K562 (cell line): ENCODE data around the gene ADPRH. TPM values are rescaled to one million over a fixed set of nuclear protein-coding genes. Genes with fewer than 3 reads are reported as not detected.
A peak's percentile ranks its signal among the peaks of the same experiment; 100 is the strongest.

Source experiments
- ATAC-seq: fragments of 200-7000 bp; cut with Tn5 transposase; 3 replicates; pipeline ENCODE4 v1.9.1; 2020; ENCODE audit warnings: moderate library complexity
- BruUV-seq: library from RNA; stranded (reverse); fragments of 400-500 nt; replicated peaks from 2 replicates; lab custom pipeline; 2021; lab: Mats Ljungman, UMichigan
- CTCF ChIA-PET: fragments of 300-600 bp; formaldehyde crosslinking; extraction: SDS; loops from one replicate; lab custom pipeline; 2021; ENCODE audit warnings: low intra/inter-chr PET ratio; lab: Yijun Ruan, JAX
- POLR2A ChIA-PET: fragments of 300-600, 350-650 bp; sonication (Branson Sonifier 250); formaldehyde crosslinking; extraction: SDS; loops from one replicate; lab custom pipeline; 2021; ENCODE audit warnings: antibody characterized with exemption, inconsistent platforms; lab: Yijun Ruan, JAX
- DNase-seq, 4 experiments: peaks; one replicate each; pipeline versions ENCODE4 v3.0.0 to v3.0.0-alpha.2; 2011 to 2018; ENCODE audit warnings: low spot score in 3 of 4, mixed read lengths in 3 of 4; ENCODE audit errors: extremely low read depth in 1 of 4
- FAIRE-seq: peaks from 2 replicates; lab custom pipeline; 2011; peaks lifted over from hg19 to GRCh38; lab: Jason Lieb, UNC
- H2AFZ ChIP-seq: 2 replicates; pipeline ENCODE4 v1.6.0; 2011; ENCODE audit warnings: low read depth, low read length, control low read depth, inconsistent platforms
- H3K27ac ChIP-seq: fragments of 200-600 bp; 3 replicates; pipeline ENCODE4 v1.8.0; 2011; ENCODE audit warnings: low read depth, mild to moderate bottlenecking, control low read depth, inconsistent platforms, low read length, moderate library complexity, mixed read lengths; ENCODE audit errors: extremely low read depth
- H3K27me3 ChIP-seq, 2 experiments: fragments of 300-600 bp in 1 of 2; 2 replicates in 1 of 2; 3 replicates in 1 of 2; pipeline versions ENCODE4 v1.6.0 to v1.8.0; 2011; ENCODE audit warnings: inconsistent platforms in 2 of 2, low read length in 2 of 2, mild to moderate bottlenecking in 1 of 2, mixed read lengths in 1 of 2, moderate library complexity in 1 of 2; ENCODE audit not compliant: control insufficient read depth in 2 of 2, insufficient read depth in 2 of 2
- H3K36me3 ChIP-seq: fragments of 300-600 bp; 3 replicates; pipeline ENCODE4 v1.8.0; 2011; ENCODE audit warnings: mild to moderate bottlenecking, low read length, inconsistent platforms; ENCODE audit not compliant: control insufficient read depth, insufficient read depth
- H3K4me1 ChIP-seq, 2 experiments: fragments of 200-600 bp in 1 of 2; replicated peaks in 1 of 2; 2 replicates in 1 of 2; 3 replicates in 1 of 2; pipeline versions ENCODE4 v1.5.1 to v1.8.0; 2011; ENCODE audit warnings: inconsistent platforms in 2 of 2, low read length in 2 of 2, mild to moderate bottlenecking in 1 of 2, mixed read lengths in 1 of 2, moderate library complexity in 1 of 2; ENCODE audit not compliant: control insufficient read depth in 2 of 2, insufficient read depth in 2 of 2
- H3K4me2 ChIP-seq: 2 replicates; pipeline ENCODE4 v1.6.1; 2011; ENCODE audit warnings: low read length, control low read depth, inconsistent platforms, mixed read lengths; ENCODE audit not compliant: insufficient read depth
- H3K4me3 ChIP-seq: fragments of 200-600 bp; sonication (generic), shearing (Covaris generic); 2 replicates; pipeline ENCODE4 v1.5.1; 2016; ENCODE audit warnings: control low read depth, inconsistent platforms
- H3K79me2 ChIP-seq: fragments of 200-600 bp; 3 replicates; pipeline ENCODE4 v1.8.0; 2011; ENCODE audit warnings: low read length, inconsistent platforms; ENCODE audit not compliant: control insufficient read depth, insufficient read depth
- H3K9ac ChIP-seq, 2 experiments: 2 replicates each; pipeline versions ENCODE4 v1.6.0 to v1.6.1; 2011; ENCODE audit warnings: low read depth in 2 of 2, low read length in 2 of 2, control low read depth in 1 of 2, inconsistent platforms in 1 of 2, mild to moderate bottlenecking in 1 of 2, mixed read lengths in 1 of 2; ENCODE audit not compliant: insufficient read depth in 1 of 2
- H3K9me1 ChIP-seq: one replicate; pipeline ENCODE4 v1.6.0; 2011; ENCODE audit warnings: inconsistent platforms, mild to moderate bottlenecking, low read length, moderate library complexity; ENCODE audit not compliant: control insufficient read depth, insufficient read depth
- H3K9me3 ChIP-seq: replicated peaks from 2 replicates; pipeline ENCODE4 v1.5.1; 2011; ENCODE audit warnings: low read depth, low read length, inconsistent platforms; ENCODE audit not compliant: control insufficient read depth, insufficient read depth
- H4K20me1 ChIP-seq: replicated peaks from 2 replicates; pipeline ENCODE4 v1.6.1; 2011; ENCODE audit warnings: low read length, inconsistent platforms, mixed read lengths; ENCODE audit not compliant: control insufficient read depth, insufficient read depth
- CBFA2T2 ChIP-seq: fragments of 450-650 bp; conservative IDR thresholded peaks from 2 replicates; pipeline ENCODE4 v1.6.1; 2017; ENCODE audit warnings: mild to moderate bottlenecking
- FOSL1 ChIP-seq: fragments of 200-800 bp; sonication (Bioruptor generic); conservative IDR thresholded peaks from 2 replicates; pipeline ENCODE4 v1.6.1; 2016; ENCODE audit warnings: missing genetic modification characterization, missing compliant biosample characterization
- MYNN ChIP-seq, 2 experiments: sonication (generic); formaldehyde crosslinking in 1 of 2; IDR thresholded peaks; 2 replicates each; pipeline versions ENCODE4 v1.5.0 to v1.6.1; 2016 to 2020; ENCODE audit warnings: antibody characterized with exemption in 1 of 2, missing genetic modification reagents in 1 of 2
- WGBS: fragments of 100-300 bp; shearing (Covaris generic); methylation state at CpG from one replicate; pipeline ENCODE4 v1.1.6; 2016; ENCODE audit warnings: low coverage, mixed read lengths; ENCODE audit not compliant: insufficient coverage; ENCODE audit errors: missing lambda C conversion rate; 5-methylcytosine and 5-hydroxymethylcytosine counted together
- in situ Hi-C: fragments of 300-500 bp; cut with MboI; formaldehyde crosslinking; loops from 4 replicates; pipeline ENCODE4 v1.15.0; 2018; ENCODE audit warnings: inconsistent platforms, mixed read lengths
- intact Hi-C: fragments of 100-400 bp; cut with micrococcal nuclease; formaldehyde crosslinking; loops from 2 replicates; pipeline ENCODE4 v1.14.2; 2022
- polyA plus RNA-seq, 8 experiments: library from polyadenylated mRNA; depleted of rRNA in 4 of 8; stranded (reverse) in 5 of 8; unstranded in 3 of 8; fragments of >200 nt; fragmentation: Nextera tagmentation in 2 of 8; fragmentation: Illumina TruSeq in 1 of 8; extraction: Ambion mirVana in 2 of 8; extraction: Trizol in 1 of 8; gene quantifications; 2 replicates each; pipeline versions ENCODE4 v1.2.1 to v1.2.3, GENCODE V29; 2011 to 2014; ENCODE audit warnings: inconsistent platforms in 1 of 8, missing spikeins in 1 of 8
- total RNA-seq, 7 experiments: library from RNA; depleted of rRNA in 6 of 7; stranded (reverse); fragments of >200 nt in 6 of 7; fragmentation: Illumina TruSeq in 2 of 7; extraction: Trizol in 2 of 7; gene quantifications; 2 replicates each; pipeline versions ENCODE4 v1.2.1 to v1.2.3, GENCODE V29; 2011 to 2021; ENCODE audit warnings: low replicate concordance in 1 of 7
- TF ChIP-seq, protein P1 (sequence below): IDR thresholded peaks from 2 replicates; pipeline ENCODE4 v1.6.1; 2016; ENCODE audit warnings: missing genetic modification characterization, missing compliant biosample characterization
- TF ChIP-seq, protein P2 (sequence below): fragments of 450-650 bp; IDR thresholded peaks from 2 replicates; pipeline ENCODE4 v1.6.1; 2016; ENCODE audit warnings: low read depth

Gene ADPRH
- total and polyA plus RNA-seq, 9 of the 15 experiments (the other 6 are each of a cell fraction or from before 2014, with no cell fraction given), result 0.01 to 1.4 (median 0.65) TPM

DNA sequence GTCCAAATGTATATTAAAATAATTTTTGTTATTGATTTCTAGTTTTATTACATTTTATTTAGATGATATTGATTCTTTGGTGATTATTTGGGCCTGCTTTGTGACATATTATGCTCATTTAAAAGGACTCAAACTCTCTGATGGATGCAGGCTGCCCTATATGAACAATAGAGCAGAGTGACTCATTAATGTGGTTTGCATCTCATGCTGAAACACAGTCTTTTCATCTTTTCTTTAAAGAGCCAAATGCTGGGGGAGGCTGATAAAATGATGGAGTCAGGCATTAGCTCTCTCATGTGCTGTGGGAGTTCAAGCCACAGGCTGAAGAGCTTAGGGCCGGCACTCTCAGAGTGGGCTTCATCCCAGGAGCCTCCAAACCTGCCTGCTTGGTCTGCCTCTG lies 25.6 kb downstream of the ADPRH start:
- H3K4me2 ChIP-seq, result no peak overlapping the region
- H3K9me3 ChIP-seq, result no peaks in the 10 kb centered on the region
- H3K4me3 ChIP-seq, result no peak overlapping the region
- no peak for FAIRE-seq
- H3K36me3 ChIP-seq, result no peaks in the 10 kb centered on the region
- 0% methylated on average over 1 of the region's 1 CpG for WGBS
- intact Hi-C loops (no loop called here), in situ Hi-C loops (no loop called here)
- no peak for DNase-seq
- no peaks in the 10 kb centered on the region for H4K20me1 ChIP-seq
- H3K27me3 ChIP-seq, result peaks cover 0 to 10% of the 10 kb centered on the region in 2 experiments; a peak in 2 of 5 replicates
- H3K9ac ChIP-seq, result no peak overlapping the region
- H3K27ac ChIP-seq, result no peak overlapping the region
- H2AFZ ChIP-seq, result no peak overlapping the region
- BruUV-seq, result no TSS peak
- peaks cover 0 to 4% of the 10 kb centered on the region in 2 experiments; a peak in 2 of 5 replicates for H3K4me1 ChIP-seq
- CTCF ChIA-PET, result no interaction called here
- ATAC-seq, result no peak
- H3K9me1 ChIP-seq, result no peaks in the 10 kb centered on the region
- POLR2A ChIA-PET, result no interaction called here
- TF ChIP-seq FOSL1 (peak; percentile 62), CBFA2T2 (no peak)
- no peaks in the 10 kb centered on the region for H3K79me2 ChIP-seq

DNA sequence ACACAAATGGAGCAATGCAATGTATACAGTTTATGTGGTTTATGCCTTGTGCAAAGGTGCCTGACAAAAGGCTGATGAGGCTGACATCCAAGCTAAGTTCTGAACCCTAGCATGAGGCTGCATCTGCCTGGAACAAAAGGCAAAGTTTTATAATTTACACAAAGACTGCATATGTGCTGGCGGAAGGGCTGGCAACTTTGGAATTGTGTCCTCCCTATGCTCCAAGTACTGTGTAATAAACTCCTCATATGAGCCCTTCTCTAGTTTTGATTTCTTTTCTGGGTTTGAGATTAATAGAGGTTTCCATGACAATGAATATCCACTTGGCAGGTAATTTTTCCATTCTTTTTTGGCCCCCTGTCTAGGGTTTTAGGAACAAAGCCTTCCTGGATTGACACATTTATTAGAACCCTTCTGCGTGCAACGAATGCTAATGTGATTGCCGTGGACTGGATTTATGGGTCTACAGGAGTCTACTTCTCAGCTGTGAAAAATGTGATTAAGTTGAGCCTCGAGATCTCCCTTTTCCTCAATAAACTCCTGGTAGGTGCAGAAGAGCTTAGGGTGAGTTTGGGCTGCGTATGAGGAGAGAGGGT lies 29.2 kb downstream of the ADPRH start:
- CTCF ChIA-PET, result no interaction called here
- no peaks in the 10 kb centered on the region for H3K36me3 ChIP-seq

More for the DNA sequence above, 29.2 kb downstream of the ADPRH start:
- WGBS, result 25% methylated on average over 6 of the region's 6 CpGs
- Histone ChIP-seq H3K9me1 (no peaks in the 10 kb centered on the region), H2AFZ (no peak overlapping the region), H3K4me3 (no peak overlapping the region), H3K9me3 (no peaks in the 10 kb centered on the region), H3K27ac (no peak overlapping the region), H3K9ac (no peak overlapping the region), H4K20me1 (no peaks in the 10 kb centered on the region), H3K4me1 (no peaks in the 10 kb centered on the region; a peak in 1 of 5 replicates), H3K27me3 (peaks cover 0 to 10% of the 10 kb centered on the region in 2 experiments; a peak in 2 of 5 replicates), H3K4me2 (no peak overlapping the region), H3K79me2 (no peaks in the 10 kb centered on the region)
- no peak for ATAC-seq
- FAIRE-seq, result no peak
- no peak for DNase-seq
- BruUV-seq, result no TSS peak
- POLR2A ChIA-PET, result interaction anchor here (0.7 kb wide), 1 partner anchor 78 kb away, joined by 3 read pairs; no protein-coding TSS in a partner anchor
- TF ChIP-seq MYNN (IDR thresholded peaks at IDR 0.05) (no peak), MYNN (CRISPR knock-in tag; IDR thresholded peaks at IDR 0.05) (no peak)
- TF ChIP-seq, protein P1, sequence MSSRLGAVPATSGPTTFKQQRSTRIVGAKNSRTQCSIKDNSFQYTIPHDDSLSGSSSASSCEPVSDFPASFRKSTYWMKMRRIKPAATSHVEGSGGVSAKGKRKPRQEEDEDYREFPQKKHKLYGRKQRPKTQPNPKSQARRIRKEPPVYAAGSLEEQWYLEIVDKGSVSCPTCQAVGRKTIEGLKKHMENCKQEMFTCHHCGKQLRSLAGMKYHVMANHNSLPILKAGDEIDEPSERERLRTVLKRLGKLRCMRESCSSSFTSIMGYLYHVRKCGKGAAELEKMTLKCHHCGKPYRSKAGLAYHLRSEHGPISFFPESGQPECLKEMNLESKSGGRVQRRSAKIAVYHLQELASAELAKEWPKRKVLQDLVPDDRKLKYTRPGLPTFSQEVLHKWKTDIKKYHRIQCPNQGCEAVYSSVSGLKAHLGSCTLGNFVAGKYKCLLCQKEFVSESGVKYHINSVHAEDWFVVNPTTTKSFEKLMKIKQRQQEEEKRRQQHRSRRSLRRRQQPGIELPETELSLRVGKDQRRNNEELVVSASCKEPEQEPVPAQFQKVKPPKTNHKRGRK (tag), result 0 out of 2 replicates have a peak, but pooled peaks have one; percentile 28
- TF ChIP-seq, protein P2, sequence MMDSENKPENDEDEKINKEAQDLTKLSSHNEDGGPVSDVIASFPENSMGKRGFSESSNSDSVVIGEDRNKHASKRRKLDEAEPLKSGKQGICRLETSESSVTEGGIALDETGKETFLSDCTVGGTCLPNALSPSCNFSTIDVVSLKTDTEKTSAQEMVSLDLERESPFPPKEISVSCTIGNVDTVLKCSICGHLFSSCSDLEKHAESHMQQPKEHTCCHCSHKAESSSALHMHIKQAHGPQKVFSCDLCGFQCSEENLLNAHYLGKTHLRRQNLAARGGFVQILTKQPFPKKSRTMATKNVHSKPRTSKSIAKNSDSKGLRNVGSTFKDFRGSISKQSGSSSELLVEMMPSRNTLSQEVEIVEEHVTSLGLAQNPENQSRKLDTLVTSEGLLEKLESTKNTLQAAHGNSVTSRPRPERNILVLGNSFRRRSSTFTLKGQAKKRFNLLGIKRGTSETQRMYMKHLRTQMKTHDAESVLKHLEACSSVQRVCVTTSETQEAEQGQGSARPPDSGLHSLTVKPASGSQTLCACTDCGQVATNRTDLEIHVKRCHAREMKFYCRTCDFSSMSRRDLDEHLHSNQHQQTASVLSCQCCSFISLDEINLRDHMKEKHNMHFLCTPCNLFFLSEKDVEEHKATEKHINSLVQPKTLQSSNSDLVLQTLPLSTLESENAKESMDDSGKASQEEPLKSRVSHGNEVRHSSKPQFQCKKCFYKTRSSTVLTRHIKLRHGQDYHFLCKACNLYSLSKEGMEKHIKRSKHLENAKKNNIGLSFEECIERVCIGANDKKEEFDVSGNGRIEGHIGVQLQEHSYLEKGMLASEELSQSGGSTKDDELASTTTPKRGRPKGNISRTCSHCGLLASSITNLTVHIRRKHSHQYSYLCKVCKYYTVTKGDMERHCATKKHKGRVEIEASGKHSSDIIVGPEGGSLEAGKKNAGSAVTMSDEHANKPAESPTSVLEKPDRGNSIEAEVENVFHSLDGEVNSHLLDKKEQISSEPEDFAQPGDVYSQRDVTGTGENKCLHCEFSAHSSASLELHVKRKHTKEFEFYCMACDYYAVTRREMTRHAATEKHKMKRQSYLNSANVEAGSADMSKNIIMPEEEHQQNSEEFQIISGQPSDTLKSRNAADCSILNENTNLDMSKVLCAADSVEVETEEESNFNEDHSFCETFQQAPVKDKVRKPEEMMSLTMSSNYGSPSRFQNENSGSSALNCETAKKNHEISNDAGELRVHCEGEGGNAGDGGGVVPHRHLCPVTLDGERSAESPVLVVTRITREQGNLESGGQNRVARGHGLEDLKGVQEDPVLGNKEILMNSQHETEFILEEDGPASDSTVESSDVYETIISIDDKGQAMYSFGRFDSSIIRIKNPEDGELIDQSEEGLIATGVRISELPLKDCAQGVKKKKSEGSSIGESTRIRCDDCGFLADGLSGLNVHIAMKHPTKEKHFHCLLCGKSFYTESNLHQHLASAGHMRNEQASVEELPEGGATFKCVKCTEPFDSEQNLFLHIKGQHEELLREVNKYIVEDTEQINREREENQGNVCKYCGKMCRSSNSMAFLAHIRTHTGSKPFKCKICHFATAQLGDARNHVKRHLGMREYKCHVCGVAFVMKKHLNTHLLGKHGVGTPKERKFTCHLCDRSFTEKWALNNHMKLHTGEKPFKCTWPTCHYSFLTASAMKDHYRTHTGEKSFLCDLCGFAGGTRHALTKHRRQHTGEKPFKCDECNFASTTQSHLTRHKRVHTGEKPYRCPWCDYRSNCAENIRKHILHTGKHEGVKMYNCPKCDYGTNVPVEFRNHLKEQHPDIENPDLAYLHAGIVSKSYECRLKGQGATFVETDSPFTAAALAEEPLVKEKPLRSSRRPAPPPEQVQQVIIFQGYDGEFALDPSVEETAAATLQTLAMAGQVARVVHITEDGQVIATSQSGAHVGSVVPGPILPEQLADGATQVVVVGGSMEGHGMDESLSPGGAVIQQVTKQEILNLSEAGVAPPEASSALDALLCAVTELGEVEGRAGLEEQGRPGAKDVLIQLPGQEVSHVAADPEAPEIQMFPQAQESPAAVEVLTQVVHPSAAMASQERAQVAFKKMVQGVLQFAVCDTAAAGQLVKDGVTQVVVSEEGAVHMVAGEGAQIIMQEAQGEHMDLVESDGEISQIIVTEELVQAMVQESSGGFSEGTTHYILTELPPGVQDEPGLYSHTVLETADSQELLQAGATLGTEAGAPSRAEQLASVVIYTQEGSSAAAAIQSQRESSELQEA, result no peak
- in situ Hi-C loops, result no loop called here
- intact Hi-C loops, result no loop called here
